Activated T-helper 9 cell treated with anti-CD3 and anti-CD28 coated beads, Interleukin-2, amount 50 U/mL, for 16 hours (primary cell): ENCODE data around the gene MYBPH.

Experiments used
- DNase-seq: peaks from one replicate; pipeline ENCODE4 v3.0.0-alpha.2; 2020; ENCODE audit warnings: low read depth

The MYBPH gene

GRCh38 chr1:203129501-203130231 lies 46.0 kb downstream of the MYBPH start:
- no peak for DNase-seq

GRCh38 chr1:203128716-203129500 lies 46.7 kb downstream of the MYBPH start:
- no peak for DNase-seq

GRCh38 chr1:203128431-203128715 lies 47.3 kb downstream of the MYBPH start:
- no peak for DNase-seq

GRCh38 chr1:203127666-203128430 lies 47.8 kb downstream of the MYBPH start, which contains the start of gene ADORA1:
Gene ADORA1, plus strand, starts transcription at chr1:203127726. Its CDS starts 1,116 bp downstream, at chr1:203128842.
- no peak for DNase-seq

DNA sequence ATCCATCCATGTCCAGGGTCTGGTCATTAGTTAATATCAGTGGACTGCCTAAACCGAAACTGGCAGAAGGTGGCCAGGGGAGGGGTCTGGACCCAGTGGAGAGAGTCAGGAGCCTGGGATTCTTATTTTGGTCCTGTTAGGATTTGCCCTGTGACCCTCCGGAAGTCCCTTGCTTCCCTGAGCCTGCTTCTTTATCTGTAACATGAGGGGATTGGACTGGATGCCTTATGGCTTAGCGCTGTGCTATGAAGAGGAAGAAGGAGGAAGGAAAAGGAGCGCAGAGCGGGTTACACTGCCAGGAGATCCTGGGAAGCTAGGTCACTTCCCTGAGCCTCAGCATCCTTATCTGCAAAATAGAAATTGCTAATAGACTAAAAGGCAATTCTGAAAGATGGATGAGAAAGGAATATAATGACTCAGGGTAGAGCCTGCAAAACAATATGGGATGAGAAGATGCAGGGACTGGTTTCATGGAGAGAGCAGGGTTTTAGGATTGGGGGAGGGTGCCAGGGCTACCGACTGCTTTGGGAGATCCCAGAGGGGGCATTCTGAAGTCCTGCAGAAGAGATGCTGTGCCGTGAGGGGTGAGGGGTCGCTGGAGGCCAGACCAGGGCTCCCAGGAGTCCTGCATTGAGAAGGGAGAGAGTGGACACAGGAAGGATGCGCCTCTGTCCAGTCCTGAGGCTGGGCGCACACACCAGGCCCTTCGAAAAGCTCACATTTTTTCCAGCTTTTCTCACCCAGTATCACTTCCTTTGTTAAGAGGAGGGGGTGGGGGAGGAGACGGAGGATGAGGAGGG lies 48.6 kb downstream of the MYBPH start:
- DNase-seq = no peak

DNA sequence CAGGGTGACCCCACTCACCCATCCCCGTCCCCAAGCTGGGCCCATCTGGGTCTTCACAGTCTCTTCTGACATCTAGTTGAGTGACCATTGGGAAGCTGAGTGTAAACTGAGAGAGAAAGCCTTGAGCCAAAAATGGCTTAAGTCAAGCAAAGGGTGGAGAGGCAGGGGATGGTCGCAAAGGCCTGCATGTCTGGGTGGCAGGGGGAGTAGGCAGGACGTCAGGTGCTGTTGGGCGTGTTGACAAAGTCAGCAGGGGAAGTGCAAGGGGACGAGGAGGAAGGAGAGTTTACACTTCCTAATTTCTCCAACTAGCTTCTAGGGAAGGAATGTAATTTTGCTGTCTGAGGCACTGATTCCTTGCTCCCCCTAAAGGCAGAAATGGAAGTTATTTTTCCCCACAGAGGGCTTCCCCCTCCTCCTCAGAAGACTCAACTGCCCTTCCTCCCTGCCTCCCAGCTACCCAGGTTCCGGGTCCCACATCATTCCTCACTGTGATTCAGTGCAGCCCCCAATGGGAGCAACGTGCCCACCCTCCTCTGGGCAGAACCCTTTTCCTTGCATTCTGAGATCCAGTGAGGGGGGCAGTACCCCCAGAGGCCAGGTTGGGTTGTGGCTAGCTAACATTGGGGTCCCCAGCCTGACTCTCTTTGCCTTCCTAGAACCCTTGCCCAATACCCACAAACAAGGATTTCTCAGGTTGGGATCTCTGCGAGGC lies 49.3 kb downstream of the MYBPH start:
- DNase-seq = no peak

DNA sequence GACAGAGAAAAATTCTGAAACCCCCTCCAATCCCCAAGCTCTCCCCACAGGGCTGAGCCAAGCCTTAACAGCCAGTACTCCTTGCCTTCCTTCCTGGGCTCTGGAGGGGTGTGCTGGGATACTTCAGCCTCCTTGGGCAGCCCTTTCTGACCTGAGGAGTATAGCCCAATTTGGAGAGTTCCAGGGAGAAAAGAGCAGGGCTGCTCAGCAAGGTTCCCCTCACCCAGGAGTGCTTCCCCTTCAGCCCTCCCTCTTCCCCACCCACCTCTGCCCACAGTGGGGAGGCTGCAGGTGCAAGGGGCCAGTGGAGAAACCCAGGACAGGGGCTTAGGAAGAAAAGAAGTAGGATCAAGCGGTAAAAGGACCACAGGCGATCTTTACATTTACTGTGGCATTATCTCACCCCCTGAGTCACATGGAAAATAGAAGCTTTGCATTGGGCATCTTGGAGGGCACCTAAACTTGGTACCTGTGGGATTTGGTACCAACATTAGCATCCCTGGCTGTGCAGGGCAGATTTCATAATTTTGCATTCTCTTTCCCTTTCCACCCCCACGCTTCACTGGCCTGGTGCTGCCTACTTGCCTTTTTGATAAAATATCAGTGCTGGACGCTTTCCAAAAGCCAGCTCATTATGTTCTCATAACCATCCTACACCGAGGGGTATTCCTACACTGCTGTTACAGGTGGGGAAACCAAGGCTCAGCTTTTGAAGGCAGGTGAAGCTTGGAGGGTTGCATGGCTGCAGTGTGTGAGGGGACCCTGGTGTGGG lies 50.9 kb downstream of the MYBPH start:
- no peak for DNase-seq

- DNase-seq = no peak
These were observed 51.6 kb downstream of the MYBPH start for GRCh38 chr1:203124011-203124410.

- no peak for DNase-seq
These were observed 53.5 kb downstream of the MYBPH start for GRCh38 chr1:203122159-203122558.

DNA sequence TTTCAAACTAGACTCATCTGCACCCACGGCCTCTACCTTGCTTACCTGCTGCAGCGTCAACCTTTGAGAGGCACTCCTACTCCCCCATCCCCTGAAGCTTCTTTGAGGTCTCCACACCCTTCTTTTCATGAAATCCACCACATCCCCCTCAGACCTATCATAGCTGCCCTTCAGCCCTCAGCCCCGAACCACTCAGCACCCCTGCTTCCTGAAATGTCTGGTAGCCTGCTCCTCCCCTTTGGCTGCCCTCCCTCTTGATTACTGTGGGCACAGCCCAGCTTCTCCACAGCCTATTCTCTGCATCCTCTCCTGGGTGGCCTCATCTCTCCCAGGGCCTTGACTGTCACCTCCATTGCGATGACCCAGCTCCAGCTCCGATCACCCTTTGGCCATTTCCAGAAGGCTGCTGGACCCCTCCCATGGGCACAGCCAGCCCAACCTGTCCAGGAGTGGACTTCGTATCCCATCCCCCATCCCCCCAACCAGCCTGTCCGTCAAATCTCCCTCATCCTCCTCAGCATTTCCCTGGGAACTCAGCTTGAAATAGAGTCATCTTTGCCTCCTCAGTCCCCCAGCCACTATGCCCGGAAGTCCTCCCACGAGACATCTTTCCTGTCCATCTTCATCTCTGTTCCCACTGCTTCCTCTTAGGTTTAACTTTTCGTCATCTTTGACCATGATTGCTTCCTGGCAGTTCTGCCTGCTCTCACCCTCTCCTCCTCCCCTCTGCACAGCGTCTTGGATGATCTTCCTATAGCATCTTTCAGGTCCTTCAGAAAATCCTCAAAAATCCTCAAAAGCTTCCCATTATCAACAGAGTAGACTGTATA lies 54.2 kb downstream of the MYBPH start:
- DNase-seq = no peak

DNA sequence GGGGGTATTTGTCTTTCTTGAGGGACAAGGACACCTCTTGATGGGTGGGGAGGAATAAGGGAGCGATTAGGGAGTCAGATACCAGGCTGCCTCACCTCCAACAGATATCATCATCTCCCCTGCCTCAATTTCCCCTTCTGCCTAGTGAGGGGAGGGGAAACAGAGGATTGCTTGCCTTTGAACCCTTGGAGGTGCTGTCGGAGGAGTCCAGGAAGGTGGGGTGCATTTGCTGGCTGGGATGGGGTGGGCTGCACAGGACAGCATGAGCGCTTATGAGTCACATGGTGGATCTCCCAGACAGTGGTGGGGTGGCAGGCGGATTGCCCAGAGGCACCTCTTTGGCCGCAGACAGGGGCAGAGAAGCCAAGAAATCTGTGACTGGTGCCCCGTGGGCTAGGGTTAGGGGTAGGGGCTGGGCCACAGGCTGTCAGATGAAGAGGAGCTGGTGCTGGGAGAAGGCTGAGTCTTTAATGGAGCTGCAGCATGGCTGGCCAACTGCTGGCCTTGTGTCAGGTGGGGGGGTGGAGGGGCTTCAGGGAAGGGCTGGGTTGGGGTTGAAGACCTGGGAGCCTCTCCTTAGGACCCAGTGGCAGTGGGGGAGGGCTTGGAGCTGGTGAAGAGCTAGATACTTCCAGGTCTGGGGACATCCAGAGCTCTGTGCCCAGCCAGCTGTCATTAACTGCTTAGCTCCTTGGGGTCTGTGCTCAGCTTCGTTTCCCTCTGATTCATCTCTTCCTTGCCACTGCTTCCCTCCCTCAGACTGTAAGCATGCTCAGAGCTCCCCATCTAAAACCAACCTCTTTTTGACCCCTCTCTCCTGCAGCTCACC lies 55.1 kb downstream of the MYBPH start:
- DNase-seq = no peak
